ENCODE measurements around the gene ENPP3. TPM values are rescaled to one million over a fixed set of nuclear protein-coding genes. Genes with fewer than 3 reads are reported as not detected.

ENPP3 gene
- polyA plus RNA-seq, 1 of the 3 experiments (the other 2 are of a cell fraction) = not detected

DNA sequence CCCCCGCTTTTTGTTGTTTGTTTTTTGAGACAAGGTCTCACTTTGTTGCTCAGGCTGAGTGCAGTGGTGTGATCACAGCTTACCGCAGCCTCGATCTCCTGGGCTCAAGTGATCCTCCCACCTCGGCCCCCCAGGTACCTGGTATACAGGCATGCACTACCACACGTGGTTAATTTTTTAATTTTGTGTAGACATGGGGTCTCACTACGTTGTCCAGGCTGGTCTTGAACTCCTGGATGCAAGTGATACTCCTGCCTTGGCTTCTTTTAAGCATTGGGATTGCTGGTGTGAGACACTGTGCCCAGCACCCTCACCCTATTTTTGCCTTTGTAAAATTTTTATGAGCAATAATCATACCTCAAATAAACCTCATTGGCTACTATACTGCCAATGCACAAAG is 5.5 kb downstream of the ENPP3 start:
- Histone ChIP-seq H4K20me1 (ENCODE audit: insufficient read depth) (no peaks in the 10 kb centered on the region), H3F3A (replicated peaks; ENCODE audit: insufficient read depth) (no peaks in the 10 kb centered on the region), H3K27me3 (ENCODE audit: insufficient read depth) (no peaks in the 10 kb centered on the region), H3K4me1 (ENCODE audit: control insufficient read depth in 1 of 2, insufficient read depth in 2 of 2, low read depth in 1 of 2, low read length in 1 of 2) (no peaks in the 10 kb centered on the region), H3K79me2 (ENCODE audit: insufficient read depth) (no peaks in the 10 kb centered on the region), H2AFZ (ENCODE audit: low read depth) (no peak overlapping the region), H3K4me3 (ENCODE audit: low read depth in 2 of 2, low read length in 1 of 2) (no peak overlapping the region), H3K9me3 (no peaks in the 10 kb centered on the region), H3K27ac (ENCODE audit: low read depth in 2 of 2, low read length in 1 of 2) (no peak overlapping the region), H3K4me2 (no peak overlapping the region), H3K9me2 (no peaks in the 10 kb centered on the region), H3K36me3 (replicated peaks in 1 of 2; ENCODE audit: control insufficient read depth in 1 of 2, insufficient read depth in 2 of 2, low read length in 1 of 2) (no peaks in the 10 kb centered on the region), H3K9ac (no peak overlapping the region)
- ChIA-PET CTCF (interaction anchor here (0.9 kb wide), 1 partner anchor 14 kb away, joined by 4 read pairs; no protein-coding TSS in a partner anchor), POLR2A (no interaction called here)
- no peak for DNase-seq
- 22% methylated on average over 6 of the region's 6 CpGs for WGBS (ENCODE audit: low lambda C conversion rate)
- TF ChIP-seq, protein P1, sequence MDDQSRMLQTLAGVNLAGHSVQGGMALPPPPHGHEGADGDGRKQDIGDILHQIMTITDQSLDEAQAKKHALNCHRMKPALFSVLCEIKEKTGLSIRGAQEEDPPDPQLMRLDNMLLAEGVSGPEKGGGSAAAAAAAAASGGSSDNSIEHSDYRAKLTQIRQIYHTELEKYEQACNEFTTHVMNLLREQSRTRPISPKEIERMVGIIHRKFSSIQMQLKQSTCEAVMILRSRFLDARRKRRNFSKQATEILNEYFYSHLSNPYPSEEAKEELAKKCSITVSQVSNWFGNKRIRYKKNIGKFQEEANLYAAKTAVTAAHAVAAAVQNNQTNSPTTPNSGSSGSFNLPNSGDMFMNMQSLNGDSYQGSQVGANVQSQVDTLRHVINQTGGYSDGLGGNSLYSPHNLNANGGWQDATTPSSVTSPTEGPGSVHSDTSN (IDR thresholded peaks at IDR 0.05) = no peak
- no peak for TF ChIP-seq EP300 (IDR thresholded peaks at IDR 0.05; ENCODE audit: borderline replicate concordance in 1 of 2, low read depth in 1 of 2, low read length in 1 of 2)

DNA sequence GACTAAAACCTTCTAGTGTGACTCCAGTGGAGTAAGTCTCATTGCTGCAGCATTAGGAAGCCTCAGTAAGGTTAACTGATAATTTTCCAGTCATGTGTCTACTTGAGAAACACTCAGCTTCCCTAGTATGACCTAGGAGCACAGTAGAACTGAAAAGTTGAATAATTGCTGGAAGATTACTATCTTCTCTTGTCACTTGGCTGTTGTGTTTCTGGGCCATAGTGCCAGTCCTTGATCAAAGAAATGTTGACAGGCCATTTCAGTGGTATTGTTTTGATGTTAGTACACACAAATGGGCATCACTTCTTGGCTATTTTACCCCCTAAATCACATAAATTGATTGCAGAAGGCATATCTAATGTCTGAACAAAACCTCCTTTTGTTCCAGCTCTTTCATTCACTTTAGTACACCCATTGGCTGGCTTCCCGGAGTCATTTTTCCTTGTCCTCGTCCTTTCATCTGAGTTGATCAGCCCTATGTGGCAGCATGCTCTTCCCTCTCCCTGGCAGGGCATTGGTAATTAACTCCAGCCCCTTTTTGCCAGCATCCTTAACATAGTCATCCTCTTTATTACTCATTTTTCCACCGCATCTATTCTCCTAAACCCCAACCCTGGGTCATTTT is 6.0 kb downstream of the ENPP3 start:
- Histone ChIP-seq H3K4me2 (no peak overlapping the region), H3F3A (replicated peaks; ENCODE audit: insufficient read depth) (no peaks in the 10 kb centered on the region), H2AFZ (ENCODE audit: low read depth) (no peak overlapping the region), H3K27ac (ENCODE audit: low read depth in 2 of 2, low read length in 1 of 2) (no peak overlapping the region), H3K27me3 (ENCODE audit: insufficient read depth) (no peaks in the 10 kb centered on the region), H4K20me1 (ENCODE audit: insufficient read depth) (no peaks in the 10 kb centered on the region), H3K79me2 (ENCODE audit: insufficient read depth) (no peaks in the 10 kb centered on the region), H3K9ac (no peak overlapping the region), H3K9me2 (no peaks in the 10 kb centered on the region), H3K4me3 (ENCODE audit: low read depth in 2 of 2, low read length in 1 of 2) (no peak overlapping the region), H3K9me3 (no peaks in the 10 kb centered on the region), H3K4me1 (ENCODE audit: control insufficient read depth in 1 of 2, insufficient read depth in 2 of 2, low read depth in 1 of 2, low read length in 1 of 2) (no peaks in the 10 kb centered on the region), H3K36me3 (replicated peaks in 1 of 2; ENCODE audit: control insufficient read depth in 1 of 2, insufficient read depth in 2 of 2, low read length in 1 of 2) (no peaks in the 10 kb centered on the region)
- TF ChIP-seq FOXJ3 (CRISPR knock-in tag; IDR thresholded peaks at IDR 0.05) (no peak), TEAD4 (IDR thresholded peaks at IDR 0.05; ENCODE audit: borderline replicate concordance, insufficient read depth) (no peak), MXI1 (IDR thresholded peaks at IDR 0.05; ENCODE audit: low read depth, low read length) (no peak), FOXM1 (IDR thresholded peaks at IDR 0.05; ENCODE audit: low read depth) (no peak), GABPA (IDR thresholded peaks at IDR 0.05; ENCODE audit: low read depth) (no peak), RFX5 (IDR thresholded peaks at IDR 0.05; ENCODE audit: low read length) (no peak), USF2 (IDR thresholded peaks at IDR 0.05; ENCODE audit: borderline replicate concordance, low read depth, low read length) (no peak), NRF1 (IDR thresholded peaks at IDR 0.05; ENCODE audit: low read depth, low read length) (no peak), MEF2A (IDR thresholded peaks at IDR 0.05; ENCODE audit: borderline replicate concordance, low read depth) (no peak), POLR2AphosphoS5 (IDR thresholded peaks at IDR 0.05; ENCODE audit: low read depth, low read length) (no peak), CHD2 (IDR thresholded peaks at IDR 0.05; ENCODE audit: low read length, partially characterized antibody) (no peak), RAD21 (IDR thresholded peaks at IDR 0.05; ENCODE audit: low read length) (no peak), SIN3A (IDR thresholded peaks at IDR 0.05; ENCODE audit: borderline replicate concordance, low read depth, low read length) (no peak), TCF12 (IDR thresholded peaks at IDR 0.05) (no peak), FOSL2 (IDR thresholded peaks at IDR 0.05; ENCODE audit: borderline replicate concordance, low read depth) (no peak)
- TF ChIP-seq, protein P2, sequence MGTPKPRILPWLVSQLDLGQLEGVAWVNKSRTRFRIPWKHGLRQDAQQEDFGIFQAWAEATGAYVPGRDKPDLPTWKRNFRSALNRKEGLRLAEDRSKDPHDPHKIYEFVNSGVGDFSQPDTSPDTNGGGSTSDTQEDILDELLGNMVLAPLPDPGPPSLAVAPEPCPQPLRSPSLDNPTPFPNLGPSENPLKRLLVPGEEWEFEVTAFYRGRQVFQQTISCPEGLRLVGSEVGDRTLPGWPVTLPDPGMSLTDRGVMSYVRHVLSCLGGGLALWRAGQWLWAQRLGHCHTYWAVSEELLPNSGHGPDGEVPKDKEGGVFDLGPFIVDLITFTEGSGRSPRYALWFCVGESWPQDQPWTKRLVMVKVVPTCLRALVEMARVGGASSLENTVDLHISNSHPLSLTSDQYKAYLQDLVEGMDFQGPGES (IDR thresholded peaks at IDR 0.05; ENCODE audit: low read depth, low read length) = no peak
- TF ChIP-seq, protein P1 (IDR thresholded peaks at IDR 0.05) = no peak
- TF ChIP-seq, protein P3, sequence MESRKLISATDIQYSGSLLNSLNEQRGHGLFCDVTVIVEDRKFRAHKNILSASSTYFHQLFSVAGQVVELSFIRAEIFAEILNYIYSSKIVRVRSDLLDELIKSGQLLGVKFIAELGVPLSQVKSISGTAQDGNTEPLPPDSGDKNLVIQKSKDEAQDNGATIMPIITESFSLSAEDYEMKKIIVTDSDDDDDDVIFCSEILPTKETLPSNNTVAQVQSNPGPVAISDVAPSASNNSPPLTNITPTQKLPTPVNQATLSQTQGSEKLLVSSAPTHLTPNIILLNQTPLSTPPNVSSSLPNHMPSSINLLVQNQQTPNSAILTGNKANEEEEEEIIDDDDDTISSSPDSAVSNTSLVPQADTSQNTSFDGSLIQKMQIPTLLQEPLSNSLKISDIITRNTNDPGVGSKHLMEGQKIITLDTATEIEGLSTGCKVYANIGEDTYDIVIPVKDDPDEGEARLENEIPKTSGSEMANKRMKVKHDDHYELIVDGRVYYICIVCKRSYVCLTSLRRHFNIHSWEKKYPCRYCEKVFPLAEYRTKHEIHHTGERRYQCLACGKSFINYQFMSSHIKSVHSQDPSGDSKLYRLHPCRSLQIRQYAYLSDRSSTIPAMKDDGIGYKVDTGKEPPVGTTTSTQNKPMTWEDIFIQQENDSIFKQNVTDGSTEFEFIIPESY (IDR thresholded peaks at IDR 0.05; ENCODE audit: borderline replicate concordance, low read depth) = no peak
- CTCF ChIA-PET = interaction anchor here (0.9 kb wide), 1 partner anchor 15 kb away, joined by 4 read pairs; no protein-coding TSS in a partner anchor
- no peak for DNase-seq
- POLR2A ChIA-PET = no interaction called here
- 3% methylated on average over 3 of the region's 3 CpGs for WGBS (ENCODE audit: low lambda C conversion rate)
